HepG2 (cell line): ENCODE data around the gene ARHGEF16. TPM values are rescaled to one million over a fixed set of nuclear protein-coding genes. Genes with fewer than 3 reads are reported as not detected.
A peak's percentile ranks its signal among the peaks of the same experiment; 100 is the strongest.

Source experiments
- AFF4 ChIP-seq: sonication (generic); formaldehyde crosslinking; IDR thresholded peaks from 2 replicates; pipeline ENCODE4 v1.4.0; 2020; ENCODE audit warnings: missing genetic modification reagents
- GMEB2 ChIP-seq: IDR thresholded peaks from 2 replicates; pipeline ENCODE4 v1.6.1; 2016; ENCODE audit warnings: missing biosample characterization, missing genetic modification reagents, low read depth
- KLF11 ChIP-seq: IDR thresholded peaks from 2 replicates; pipeline ENCODE4 v1.6.1; 2016; ENCODE audit warnings: missing compliant biosample characterization
- SOX13 ChIP-seq, 3 experiments: fragments of 450-650 bp in 1 of 3; sonication (generic) in 1 of 3; formaldehyde crosslinking in 1 of 3; IDR thresholded peaks in 2 of 3; conservative IDR thresholded peaks in 1 of 3; 2 replicates each; pipeline versions ENCODE4 v1.5.0 to v1.6.1; 2016 to 2020; ENCODE audit warnings: antibody characterized with exemption in 1 of 3, mild to moderate bottlenecking in 1 of 3, missing compliant biosample characterization in 1 of 3, missing genetic modification reagents in 1 of 3, moderate library complexity in 1 of 3
- SUZ12 ChIP-seq: fragments of 150-350 bp; IDR thresholded peaks from 2 replicates; pipeline ENCODE4 v1.6.1; 2014; ENCODE audit warnings: low read depth, low read length
- TOE1 ChIP-seq: sonication (generic); formaldehyde crosslinking; IDR thresholded peaks from 2 replicates; pipeline ENCODE4 v1.4.0; 2020; ENCODE audit warnings: mild to moderate bottlenecking, missing genetic modification reagents
- ZNF24 ChIP-seq: fragments of 450-650 bp; IDR thresholded peaks from 2 replicates; pipeline ENCODE4 v1.6.1; 2017; ENCODE audit warnings: antibody characterized with exemption, mild to moderate bottlenecking
- ZNF260 ChIP-seq: sonication (generic); formaldehyde crosslinking; IDR thresholded peaks from 2 replicates; pipeline ENCODE4 v1.4.0; 2020; ENCODE audit warnings: missing genetic modification reagents, low read depth, mild to moderate bottlenecking, borderline replicate concordance
- ZNF616 ChIP-seq: sonication (generic); formaldehyde crosslinking; IDR thresholded peaks from 2 replicates; pipeline ENCODE4 v1.5.0; 2020; ENCODE audit warnings: low read depth, mild to moderate bottlenecking, missing genetic modification reagents
- ZNF619 ChIP-seq: sonication (generic); formaldehyde crosslinking; IDR thresholded peaks from 2 replicates; pipeline ENCODE4 v1.4.0; 2020; ENCODE audit warnings: mild to moderate bottlenecking, missing genetic modification reagents
- ZNF709 ChIP-seq: sonication (generic); formaldehyde crosslinking; IDR thresholded peaks from 2 replicates; pipeline ENCODE4 v1.5.0; 2020; ENCODE audit warnings: mild to moderate bottlenecking, missing genetic modification reagents
- ZNF790 ChIP-seq: sonication (generic); formaldehyde crosslinking; IDR thresholded peaks from 2 replicates; pipeline ENCODE4 v1.8.0; 2022; ENCODE audit warnings: missing genetic modification reagents, mild to moderate bottlenecking, borderline replicate concordance
- ZSCAN9 ChIP-seq: IDR thresholded peaks from 2 replicates; pipeline ENCODE4 v1.6.1; 2016; ENCODE audit warnings: borderline replicate concordance
- polyA plus RNA-seq, 8 experiments: library from polyadenylated mRNA; depleted of rRNA in 3 of 8; stranded (reverse) in 7 of 8; unstranded in 1 of 8; fragments of >200 nt; fragmentation: Illumina TruSeq in 4 of 8; extraction: Trizol in 4 of 8; gene quantifications; 2 replicates each; pipeline versions ENCODE4 v1.2.1 to v1.2.3, GENCODE V29; 2011 to 2016; ENCODE audit warnings: low read depth in 4 of 8, missing spikeins in 1 of 8, mixed read lengths in 1 of 8; ENCODE audit not compliant: insufficient read depth in 1 of 8
- total RNA-seq, 5 experiments: library from RNA; depleted of rRNA; stranded (reverse); fragments of >200 nt; fragmentation: Illumina TruSeq; extraction: Trizol; gene quantifications; 2 replicates each; pipeline ENCODE4 v1.2.3, GENCODE V29; 2016; ENCODE audit warnings: low read depth in 1 of 5
- TF ChIP-seq, protein P1 (sequence below): sonication (generic); formaldehyde crosslinking; IDR thresholded peaks from 2 replicates; pipeline ENCODE4 v1.5.0; 2020; ENCODE audit warnings: mild to moderate bottlenecking, missing genetic modification reagents, borderline replicate concordance
- TF ChIP-seq, protein P2 (sequence below): IDR thresholded peaks from 2 replicates; pipeline ENCODE4 v1.4.0; 2020; ENCODE audit warnings: mild to moderate bottlenecking, missing genetic modification reagents

ARHGEF16 gene
- total and polyA plus RNA-seq, 2 of the 13 experiments (the other 11 are each of a cell fraction or from before 2014, with no cell fraction given), result 20.3 to 39.9 TPM

GRCh38 chr1:3423245-3423829, 31.1 kb upstream of the ARHGEF16 start (continued):
- TF ChIP-seq ZNF790 (CRISPR knock-in tag) (no peak), TOE1 (no peak), SOX13 (IDR thresholded peaks at IDR 0.05) (no peak), SOX13 (CRISPR knock-in tag; conservative IDR thresholded peaks at IDR 0.05 in 1 of 2, IDR thresholded peaks at IDR 0.05 in 1 of 2) (peak in 1 of 2 experiments; percentile 67; a peak in 2 of 4 replicates), ZNF260 (CRISPR knock-in tag) (no peak), ZNF709 (CRISPR knock-in tag) (peak; percentile 82), ZNF619 (CRISPR knock-in tag) (no peak; the same call in 1 of the 2 replicates), KLF11 (peak; percentile 87; the same call in 1 of the 2 replicates), ZNF24 (no peak), ZSCAN9 (CRISPR knock-in tag) (peak; percentile 89), GMEB2 (0 out of 2 replicates have a peak, but pooled peaks have one; percentile 32), ZNF616 (CRISPR knock-in tag) (peak; percentile 70; the same call in 1 of the 2 replicates), AFF4 (CRISPR knock-in tag) (no peak), SUZ12 (no peak)
- TF ChIP-seq, protein P1, sequence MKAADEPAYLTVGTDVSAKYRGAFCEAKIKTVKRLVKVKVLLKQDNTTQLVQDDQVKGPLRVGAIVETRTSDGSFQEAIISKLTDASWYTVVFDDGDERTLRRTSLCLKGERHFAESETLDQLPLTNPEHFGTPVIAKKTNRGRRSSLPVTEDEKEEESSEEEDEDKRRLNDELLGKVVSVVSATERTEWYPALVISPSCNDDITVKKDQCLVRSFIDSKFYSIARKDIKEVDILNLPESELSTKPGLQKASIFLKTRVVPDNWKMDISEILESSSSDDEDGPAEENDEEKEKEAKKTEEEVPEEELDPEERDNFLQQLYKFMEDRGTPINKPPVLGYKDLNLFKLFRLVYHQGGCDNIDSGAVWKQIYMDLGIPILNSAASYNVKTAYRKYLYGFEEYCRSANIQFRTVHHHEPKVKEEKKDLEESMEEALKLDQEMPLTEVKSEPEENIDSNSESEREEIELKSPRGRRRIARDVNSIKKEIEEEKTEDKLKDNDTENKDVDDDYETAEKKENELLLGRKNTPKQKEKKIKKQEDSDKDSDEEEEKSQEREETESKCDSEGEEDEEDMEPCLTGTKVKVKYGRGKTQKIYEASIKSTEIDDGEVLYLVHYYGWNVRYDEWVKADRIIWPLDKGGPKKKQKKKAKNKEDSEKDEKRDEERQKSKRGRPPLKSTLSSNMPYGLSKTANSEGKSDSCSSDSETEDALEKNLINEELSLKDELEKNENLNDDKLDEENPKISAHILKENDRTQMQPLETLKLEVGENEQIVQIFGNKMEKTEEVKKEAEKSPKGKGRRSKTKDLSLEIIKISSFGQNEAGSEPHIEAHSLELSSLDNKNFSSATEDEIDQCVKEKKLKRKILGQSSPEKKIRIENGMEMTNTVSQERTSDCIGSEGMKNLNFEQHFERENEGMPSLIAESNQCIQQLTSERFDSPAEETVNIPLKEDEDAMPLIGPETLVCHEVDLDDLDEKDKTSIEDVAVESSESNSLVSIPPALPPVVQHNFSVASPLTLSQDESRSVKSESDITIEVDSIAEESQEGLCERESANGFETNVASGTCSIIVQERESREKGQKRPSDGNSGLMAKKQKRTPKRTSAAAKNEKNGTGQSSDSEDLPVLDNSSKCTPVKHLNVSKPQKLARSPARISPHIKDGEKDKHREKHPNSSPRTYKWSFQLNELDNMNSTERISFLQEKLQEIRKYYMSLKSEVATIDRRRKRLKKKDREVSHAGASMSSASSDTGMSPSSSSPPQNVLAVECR (CRISPR knock-in tag), result peak; percentile 79; the same call in 1 of the 2 replicates
- TF ChIP-seq, protein P2, sequence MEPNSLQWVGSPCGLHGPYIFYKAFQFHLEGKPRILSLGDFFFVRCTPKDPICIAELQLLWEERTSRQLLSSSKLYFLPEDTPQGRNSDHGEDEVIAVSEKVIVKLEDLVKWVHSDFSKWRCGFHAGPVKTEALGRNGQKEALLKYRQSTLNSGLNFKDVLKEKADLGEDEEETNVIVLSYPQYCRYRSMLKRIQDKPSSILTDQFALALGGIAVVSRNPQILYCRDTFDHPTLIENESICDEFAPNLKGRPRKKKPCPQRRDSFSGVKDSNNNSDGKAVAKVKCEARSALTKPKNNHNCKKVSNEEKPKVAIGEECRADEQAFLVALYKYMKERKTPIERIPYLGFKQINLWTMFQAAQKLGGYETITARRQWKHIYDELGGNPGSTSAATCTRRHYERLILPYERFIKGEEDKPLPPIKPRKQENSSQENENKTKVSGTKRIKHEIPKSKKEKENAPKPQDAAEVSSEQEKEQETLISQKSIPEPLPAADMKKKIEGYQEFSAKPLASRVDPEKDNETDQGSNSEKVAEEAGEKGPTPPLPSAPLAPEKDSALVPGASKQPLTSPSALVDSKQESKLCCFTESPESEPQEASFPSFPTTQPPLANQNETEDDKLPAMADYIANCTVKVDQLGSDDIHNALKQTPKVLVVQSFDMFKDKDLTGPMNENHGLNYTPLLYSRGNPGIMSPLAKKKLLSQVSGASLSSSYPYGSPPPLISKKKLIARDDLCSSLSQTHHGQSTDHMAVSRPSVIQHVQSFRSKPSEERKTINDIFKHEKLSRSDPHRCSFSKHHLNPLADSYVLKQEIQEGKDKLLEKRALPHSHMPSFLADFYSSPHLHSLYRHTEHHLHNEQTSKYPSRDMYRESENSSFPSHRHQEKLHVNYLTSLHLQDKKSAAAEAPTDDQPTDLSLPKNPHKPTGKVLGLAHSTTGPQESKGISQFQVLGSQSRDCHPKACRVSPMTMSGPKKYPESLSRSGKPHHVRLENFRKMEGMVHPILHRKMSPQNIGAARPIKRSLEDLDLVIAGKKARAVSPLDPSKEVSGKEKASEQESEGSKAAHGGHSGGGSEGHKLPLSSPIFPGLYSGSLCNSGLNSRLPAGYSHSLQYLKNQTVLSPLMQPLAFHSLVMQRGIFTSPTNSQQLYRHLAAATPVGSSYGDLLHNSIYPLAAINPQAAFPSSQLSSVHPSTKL (CRISPR knock-in tag), result peak; percentile 84
